COLO668 (cell line): ENCODE data around the gene TM2D3.
"Not testable (repeated sequence)": the region's sequence is repeated elsewhere in the genome, so short reads cannot be mapped to it uniquely, and the experiment has no call there.

Experiments
- DNase-seq: peaks from one replicate; lab custom pipeline; 2025; ENCODE audit not compliant: unreplicated experiment; lab: John Stamatoyannopoulos, UW

Gene TM2D3

DNA sequence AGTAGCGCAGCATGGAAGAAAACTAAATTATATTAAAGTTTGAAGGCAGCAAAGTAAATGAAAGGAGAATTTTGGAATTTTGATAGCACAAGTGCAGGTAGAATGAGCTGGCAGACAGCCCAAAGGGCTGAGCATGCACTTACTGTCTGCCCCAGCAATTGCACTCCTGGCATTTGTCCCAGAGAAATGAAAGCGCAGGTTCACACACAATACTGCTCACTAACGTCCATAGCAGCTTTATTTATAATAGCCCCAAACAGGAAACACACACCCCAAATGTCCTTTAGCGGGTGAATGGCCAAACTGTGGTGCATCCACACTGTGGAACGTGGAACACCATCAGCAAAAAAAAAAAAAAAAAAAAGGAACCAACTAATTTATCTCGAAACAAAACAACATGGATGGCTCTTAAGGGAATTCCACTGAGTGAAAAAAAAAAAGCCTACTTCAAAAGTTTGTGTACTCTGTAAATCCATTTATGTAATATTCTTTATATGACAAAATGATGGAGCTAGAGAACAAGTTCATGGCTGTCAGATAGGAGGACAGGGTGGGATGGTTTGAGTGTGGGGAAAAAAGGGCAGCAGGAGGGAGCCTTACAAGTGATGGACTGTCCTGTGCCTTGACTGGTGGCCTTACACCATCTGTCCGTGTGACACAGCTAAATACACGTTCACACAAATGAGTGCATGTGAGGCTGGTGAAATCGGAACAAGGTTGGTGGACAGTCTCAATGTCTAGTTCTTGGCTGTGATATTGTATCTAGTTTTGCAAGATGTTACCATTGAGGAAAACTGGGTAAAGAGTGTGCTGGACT, 6.0 kb upstream of the TM2D3 start:
- DNase-seq: no peak

DNA sequence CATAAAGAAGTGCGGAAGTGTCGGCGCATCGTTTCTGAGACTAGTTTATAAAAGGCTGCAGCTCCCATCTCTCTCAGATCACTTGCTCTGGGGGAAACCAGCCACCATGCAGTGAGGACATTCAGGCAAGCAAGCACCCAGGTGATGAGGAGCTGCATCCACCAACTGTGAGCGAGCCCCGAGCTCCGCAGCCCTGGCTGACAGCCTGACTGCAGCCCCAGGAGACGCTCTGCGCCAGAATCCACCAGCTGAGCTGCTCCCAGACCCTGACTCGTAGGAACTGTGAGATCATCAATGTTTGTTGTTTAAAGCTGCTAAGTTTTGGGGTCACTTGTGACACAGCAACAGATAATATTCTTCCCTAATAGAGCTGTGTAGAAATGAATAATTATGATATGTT, 5.0 kb upstream of the TM2D3 start:
- no peak for DNase-seq

DNA sequence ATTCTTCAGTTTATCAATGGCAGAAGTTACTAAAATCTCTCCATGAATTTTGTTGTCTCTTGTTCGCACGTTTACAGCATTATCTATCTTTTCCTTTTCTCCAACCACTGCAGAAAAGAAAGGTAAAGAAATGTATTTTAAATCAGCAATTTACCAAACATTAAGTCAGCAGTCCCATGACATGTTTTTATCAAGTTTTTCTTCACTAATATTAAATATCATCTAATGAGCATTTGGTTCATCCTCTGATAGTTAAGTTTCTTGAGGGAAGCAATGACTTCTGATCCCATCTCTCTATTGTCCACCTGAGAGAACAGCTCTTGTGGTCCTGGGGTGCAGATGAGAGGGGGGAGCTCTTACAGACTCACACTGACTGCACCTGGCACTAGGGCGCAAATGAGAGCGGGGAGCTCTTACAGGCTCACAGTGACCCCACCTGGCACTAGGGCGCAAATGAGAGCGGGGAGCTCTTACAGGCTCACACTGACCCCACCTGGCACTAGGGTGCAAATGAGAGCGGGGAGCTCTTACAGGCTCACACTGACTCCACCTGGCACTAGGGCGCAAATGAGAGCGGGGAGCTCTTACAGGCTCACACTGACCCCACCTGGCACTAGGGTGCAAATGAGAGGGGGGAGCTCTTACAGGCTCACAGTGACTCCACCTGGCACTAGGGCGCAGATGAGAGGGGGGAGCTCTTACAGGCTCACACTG, 2.6 kb upstream of the TM2D3 start:
- peak; percentile 13 for DNase-seq

DNA sequence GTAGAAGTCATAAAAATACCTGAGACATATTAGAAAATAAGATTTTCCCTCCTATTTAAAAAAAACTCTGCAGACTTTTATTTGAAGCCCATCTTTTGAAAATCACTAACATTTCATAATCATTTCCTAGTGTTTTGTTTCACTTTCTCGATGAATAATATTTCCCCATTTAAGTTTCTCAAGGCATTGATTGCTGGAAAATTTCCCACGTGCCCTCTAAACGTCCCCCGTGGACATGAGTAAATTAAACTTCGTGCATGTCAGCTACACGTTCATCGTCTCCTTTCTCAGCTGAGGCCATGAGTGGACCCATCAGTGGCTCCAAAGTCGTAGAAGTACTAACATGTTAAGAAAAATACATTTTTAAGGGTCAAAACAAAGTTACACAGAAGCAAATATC, 2.0 kb upstream of the TM2D3 start:
- no peak for DNase-seq

DNA sequence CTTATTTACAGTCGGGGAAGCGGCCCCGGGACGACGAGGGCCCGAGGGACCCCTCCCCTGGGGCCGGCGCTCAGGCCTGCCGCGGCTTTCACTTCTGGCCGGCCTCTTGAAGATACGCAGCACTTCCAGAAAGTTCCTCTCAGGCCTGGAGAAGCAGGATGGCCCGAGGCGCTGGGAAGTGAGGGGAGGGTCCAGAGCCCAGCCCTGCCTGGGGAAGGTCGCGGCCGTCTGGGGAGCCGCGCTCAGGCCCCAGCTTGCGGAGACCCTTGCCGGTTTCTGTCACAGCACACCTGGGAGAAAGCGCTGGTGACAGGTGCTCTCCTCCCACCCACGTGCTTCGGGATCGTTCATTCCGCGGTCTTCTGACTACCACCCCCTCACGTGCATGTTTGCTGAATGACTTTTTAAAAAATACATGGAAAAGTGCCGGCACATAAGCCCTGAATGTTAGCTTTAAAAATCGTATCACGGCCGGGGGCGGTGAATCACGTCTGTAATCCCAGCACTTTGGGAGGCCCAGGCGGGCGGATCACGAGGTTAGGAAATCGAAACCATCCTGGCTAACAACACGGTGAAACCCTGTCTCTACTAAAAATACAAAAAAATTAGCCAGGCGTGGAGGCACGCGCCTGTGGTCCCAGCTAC, 727 bp upstream of the TM2D3 start:
- DNase-seq: no peak

DNA sequence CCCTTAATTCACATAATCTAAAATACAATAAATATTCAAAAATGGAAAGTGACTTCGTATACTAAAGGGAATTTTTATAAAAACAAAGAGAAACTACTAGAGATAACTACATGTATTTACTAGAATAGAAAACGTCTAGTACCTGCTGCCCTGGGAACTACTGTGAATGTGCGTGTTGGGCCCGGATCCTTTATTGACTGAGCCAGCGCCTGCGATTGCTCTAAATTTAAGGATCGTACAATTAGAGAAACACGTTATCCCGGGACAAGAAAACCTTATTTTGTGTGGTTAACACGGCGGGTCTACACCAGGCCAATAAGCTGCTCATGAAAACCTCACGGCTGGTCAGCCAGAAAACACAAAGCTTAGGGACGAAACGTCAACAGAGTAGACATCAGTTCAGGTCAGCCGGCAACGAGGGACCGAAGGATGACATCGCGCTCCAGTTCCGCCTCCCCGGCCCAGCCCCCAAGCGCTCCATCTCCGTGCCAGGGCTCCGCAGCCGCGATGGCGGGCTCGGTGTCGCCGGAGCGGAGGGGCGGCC, 555 bp downstream of the TM2D3 start:
- peak; percentile 65 for DNase-seq

DNA sequence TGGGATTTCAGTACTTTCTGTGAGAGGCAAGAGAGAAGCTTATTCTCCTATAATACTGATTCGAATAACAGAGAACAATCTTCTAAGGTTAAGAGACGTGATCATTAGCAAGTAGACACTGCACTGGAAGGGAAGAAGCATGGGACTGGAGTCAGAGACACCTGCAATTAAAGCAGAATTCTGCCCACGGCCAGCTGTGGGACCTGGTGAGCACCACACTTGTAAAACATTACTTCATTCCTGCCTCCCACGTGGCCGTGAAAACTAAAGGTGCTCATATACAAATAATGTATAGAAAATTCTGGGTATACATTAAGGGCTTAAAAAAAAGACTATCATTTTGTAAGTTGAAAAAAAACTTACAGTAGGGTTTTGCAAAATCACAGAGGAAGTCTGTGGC, 2.0 kb downstream of the TM2D3 start:
- no peak for DNase-seq

DNA sequence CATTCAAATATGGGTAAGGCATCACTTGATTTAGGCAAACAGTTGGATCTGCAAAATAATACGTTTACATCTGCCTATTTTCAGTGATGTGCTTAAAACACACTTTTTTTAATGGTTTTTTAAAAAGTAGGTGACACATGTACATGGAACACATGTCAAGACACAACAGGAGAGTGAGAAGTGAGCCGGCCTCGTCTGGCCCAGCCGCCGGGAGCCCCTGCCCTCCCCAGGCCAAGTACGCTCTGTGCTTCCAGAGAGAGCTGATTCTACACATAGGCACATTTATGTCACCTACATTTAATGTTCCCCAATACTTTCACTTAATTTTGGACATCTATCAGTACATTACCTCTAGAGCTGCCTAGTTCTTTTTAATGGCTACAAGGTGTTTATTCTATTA, 3.8 kb downstream of the TM2D3 start:
- DNase-seq: no peak

DNA sequence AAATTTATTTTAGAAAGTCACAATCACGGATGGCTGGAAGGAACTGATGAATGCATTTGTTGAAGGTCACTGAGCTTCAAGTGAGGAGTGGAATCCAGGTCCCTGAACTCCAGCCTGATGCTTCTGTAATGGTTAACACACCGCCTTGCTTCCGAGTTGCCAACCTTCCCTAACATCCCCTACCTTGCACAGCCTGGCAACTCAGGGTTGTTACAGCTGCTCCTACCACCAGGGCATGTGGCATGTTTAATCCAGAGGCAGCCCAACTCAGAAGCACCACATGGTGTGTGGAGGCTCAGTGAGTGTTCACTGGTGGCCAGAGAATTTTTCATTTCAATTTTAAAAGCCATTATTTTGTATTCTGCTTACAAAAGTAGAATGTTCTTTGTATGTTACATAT, 4.9 kb downstream of the TM2D3 start:
- DNase-seq: no peak

DNA sequence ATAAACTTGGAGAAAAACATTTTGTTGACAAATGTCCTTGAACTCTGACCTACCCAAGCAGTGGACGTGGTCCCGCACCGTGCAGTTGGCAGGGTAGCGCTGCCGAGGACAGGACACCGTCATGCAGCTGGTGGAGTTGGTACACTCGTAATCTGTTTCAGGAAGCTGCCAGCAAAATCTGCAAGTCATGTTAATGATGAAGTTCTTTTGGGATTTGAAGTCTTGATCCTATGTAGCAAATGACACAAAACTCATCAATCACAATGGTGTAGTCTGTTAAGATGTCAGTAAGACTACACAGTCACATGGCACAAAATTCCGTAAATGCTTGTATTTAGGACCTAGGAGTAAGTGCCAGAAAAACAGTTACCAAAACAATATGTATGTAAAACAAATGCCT, 5.5 kb downstream of the TM2D3 start:
- DNase-seq: no peak

DNA sequence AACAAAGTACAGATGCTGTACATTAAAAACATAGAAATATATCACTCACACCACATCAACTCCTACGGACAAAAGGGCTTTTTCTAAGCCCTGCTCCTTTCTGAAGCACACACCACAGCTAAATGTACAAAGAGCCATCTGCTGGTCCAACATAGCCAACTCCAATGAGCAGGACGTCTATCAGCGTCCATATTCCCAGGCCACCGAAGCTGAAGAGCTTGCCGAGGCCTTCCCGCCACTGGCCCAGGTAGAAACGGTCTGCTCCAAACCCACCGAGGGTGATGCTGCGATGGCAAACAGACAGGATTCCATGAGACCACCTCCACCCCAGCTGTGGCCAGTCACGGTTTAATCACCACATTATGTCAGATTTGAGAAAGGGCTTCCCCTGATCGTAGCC, 9.8 kb downstream of the TM2D3 start:
- DNase-seq: no peak

DNA sequence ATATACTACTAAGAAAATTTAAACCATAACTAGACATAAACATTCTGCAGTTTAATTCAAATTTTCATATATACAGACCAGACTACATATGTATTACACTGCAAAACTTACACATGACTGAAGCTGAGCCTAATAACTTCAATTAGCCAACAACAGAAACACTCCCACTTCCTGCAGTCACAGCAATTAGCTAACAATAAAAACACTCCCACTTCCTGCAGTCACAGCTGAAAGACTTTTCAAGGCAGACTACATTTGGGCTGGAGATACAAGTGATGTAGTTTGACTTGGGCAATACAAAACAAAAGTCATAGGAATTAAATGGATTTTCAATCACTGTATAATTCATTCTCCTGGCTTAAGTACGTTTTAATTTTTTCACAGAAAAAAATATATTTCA, 10.3 kb downstream of the TM2D3 start:
- no peak for DNase-seq

DNA sequence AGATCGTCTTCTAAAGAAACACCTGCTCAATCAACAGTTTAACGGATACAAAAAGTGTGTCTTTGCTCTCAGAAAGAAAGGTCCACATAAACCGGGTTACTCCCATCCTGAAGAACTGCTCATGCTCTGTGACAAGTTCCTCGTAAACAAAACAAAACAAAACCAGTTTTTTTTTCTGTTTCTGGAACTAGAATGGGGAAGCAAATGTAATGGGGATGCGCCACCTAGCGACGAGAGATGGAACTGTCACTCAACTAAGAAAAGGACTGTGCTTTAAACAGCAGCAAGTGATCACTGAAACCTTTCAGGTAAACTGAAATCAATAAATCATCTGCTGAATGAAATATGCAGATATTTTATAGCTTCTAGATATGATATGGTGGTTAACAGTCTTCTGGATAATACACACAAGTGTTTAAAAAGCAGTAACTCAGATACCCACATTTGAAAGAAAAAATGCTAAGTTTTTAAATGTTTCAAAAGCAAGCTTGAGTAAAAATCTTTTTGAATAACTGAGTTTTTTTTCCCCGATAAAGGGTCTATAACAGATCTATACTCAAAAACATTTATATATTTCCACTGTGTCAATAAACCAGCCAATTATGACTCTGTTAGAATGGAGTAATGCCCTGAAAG, 10.9 kb downstream of the TM2D3 start:
- DNase-seq: peak; percentile 55

DNA sequence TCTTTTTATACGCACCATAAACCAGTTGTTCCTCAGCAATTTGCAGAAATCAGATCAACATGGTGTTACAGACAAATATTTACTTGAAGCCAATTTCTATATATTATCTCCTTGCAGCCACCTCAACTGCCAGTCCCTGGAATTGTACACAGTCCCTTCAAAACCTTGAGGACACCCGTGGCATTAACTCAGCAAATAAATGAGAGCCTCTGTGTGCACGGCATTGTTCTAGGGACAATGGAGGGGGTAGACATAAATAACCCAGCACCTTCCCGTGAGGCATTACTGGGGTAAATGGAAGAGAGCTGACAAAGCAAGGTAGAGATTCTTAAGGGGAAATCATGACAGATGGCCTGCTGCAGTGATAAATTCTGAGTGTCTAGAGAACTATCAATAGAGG, 12.5 kb downstream of the TM2D3 start:
- no peak for DNase-seq

DNA sequence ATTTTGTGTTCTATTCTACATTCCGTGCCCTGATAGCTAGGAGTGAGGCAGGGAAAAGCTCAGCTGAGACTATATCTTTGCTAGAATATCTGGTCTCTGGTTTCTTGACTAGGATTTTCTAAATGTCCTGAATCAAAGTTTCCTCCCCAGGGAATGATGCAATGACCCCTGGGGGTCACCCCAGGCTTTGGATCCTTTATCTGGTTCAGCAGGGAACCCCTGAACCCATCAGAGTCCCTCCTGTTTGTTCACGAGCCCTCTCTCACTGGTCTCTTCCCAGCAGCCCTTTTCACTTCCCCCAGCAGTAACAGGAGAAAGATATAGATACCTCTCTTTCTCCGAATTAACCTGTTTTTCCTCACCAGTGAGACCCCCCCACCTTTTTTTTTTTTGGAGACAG, 14.3 kb downstream of the TM2D3 start:
- no peak for DNase-seq

DNA sequence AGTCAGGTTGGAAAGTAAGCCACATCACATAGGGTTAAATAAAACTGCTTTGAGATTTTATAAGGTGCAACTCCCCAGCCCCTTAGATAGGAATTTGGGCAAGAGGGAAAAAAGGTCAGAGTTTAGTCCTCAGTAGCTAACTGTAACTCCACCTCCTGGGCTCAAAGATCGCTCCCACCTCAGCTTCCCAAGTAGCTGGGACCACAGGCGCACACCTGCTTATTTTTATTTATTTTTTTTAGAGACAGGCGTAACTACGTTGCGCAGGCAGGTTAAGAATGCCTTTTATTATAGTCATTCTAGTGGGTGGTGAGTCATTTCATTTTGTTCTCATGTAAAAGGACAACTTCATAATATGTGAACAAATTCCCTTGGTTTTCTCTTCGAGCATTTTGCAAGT, 14.7 kb downstream of the TM2D3 start:
- no peak for DNase-seq

DNA sequence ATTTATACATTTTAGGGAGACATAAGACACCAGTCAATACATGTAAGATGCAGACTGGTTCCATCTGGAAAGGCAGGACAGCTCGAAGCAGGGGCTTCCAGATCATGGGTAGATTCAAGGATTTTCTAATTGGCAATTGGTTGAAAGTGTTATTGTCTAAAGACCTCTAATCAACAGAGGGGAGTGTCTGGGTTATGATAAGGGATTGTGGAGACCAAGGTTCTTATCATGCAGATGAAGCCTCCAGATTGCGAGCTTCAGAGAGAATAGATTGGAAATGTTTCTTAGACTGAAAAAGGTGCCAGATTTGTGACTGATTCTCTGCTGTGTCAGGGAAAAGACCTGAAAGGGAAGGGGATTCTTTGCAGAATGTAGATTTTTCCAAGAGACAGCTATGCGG, 15.1 kb downstream of the TM2D3 start:
- DNase-seq: no peak

DNA sequence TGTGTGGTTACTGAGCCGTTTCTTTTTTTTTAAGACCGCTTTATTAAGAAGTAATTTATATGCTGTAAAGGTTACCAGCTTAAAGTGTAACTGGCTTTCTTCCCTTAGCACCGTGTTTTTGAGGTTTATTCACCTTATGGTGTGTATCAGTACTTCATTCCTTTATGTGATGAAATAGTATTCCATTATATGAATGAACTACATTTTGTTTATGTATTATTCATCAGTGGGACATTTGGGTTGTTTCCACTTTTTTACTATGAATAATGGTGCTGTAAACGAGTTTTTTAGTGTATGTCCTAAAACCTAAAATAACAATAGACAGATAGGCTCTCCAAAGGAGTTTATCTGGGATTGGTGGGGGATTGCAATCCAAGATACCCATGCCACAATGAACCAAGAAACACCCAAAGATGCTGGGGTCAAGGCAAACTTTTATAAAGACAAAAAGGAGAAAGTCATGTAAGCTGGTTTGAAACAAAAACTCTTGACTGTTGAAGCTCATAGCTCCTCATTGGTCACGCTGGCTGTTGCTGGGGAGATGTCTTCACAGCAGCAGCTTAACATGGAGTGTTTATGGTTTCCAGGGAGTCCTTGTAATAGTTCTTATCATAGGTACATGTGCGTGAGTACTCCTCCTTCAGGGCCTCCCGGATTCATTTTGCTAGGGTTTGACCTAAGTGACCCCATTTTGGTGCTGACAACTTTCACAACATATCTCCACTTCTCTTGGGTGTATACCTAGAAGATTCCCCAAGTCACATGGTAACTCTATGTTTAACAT, 16.0 kb downstream of the TM2D3 start:
- no peak for DNase-seq

DNA sequence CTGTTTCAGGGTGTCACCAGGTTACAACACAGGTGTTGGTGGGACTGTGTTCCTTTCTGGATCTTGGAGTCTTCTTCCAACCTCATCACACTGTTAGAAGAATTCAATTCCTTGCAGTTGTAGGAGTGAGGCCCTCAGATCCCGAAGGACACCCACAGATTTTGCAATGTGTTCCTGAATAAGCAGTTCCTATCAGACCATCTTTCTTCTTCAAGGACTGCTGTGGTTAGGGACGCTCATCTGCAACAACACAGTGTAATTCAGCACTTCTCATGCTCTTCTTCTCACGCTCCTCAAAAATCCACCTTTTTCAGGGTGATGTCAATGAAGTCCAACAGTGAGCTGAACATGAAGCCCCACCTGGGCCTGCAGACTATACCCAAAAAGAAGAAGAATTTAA, 18.8 kb downstream of the TM2D3 start:
- DNase-seq: no peak

DNA sequence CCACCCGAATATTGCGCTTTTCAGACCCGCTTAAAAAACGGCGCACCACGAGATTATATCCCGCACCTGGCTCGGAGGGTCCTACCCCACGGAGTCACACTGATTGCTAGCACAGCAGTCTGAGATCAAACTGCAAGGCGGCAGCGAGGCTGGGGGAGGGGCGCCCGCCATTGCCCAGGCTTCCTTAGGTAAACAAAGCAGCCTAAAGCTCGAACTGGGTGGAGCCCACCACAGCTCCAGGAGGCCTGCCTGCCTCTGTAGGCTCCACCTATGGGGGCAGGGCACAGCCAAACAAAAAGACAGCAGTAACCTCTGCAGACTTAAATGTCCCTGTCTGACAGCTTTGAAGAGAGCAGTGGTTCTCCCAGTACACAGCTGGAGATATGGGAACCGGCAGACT, 25.5 kb downstream of the TM2D3 start:
- DNase-seq: not testable (repeated sequence)

DNA sequence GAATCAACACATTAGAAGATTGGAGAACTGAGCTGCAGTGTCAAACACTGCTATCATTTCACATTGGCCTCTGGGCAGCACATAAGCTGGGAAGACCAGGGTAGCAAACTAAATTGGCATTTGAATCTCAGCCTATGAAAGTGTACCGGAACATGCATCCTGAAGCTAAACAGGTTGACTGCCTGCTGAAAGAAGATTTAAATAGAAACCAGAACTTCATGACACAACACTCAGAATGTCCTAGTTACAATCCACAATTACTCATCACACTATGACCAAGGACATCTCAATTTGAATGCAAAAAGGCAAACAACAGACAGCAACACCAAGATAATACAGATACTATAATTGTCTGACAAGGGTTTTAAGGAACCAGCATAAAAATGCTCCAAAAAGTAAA, 26.2 kb downstream of the TM2D3 start:
- no peak for DNase-seq
